ENCODE data around the gene AKT3. TPM values are rescaled to one million over a fixed set of nuclear protein-coding genes. Genes with fewer than 3 reads are reported as not detected.

The AKT3 gene
- total RNA-seq, 2 experiments from 2014 or later, result 33.3 to 34.7 TPM

DNA sequence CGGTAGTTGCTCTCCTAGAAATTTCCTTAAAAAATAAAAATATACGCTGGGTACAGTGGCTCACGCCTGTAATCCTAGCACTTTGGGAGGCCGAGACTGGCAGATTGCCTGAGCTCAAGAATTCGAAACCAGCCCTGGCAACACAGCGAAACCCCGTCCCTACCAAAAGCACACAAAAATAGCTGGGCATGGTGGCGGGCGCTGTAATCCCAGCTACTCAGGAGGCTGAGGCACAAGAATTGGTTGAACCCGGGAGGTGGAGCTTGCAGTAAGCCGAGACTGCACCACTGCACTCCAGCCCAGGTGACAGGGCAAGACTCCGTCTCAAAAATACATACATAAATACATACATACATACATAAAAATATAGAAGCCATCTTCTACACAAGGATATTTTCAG, 262.8 kb downstream of the AKT3 start:
- Mint-ChIP-seq H3K36me3 (peaks cover 62% of the 10 kb centered on the region), H3K27ac (no peak overlapping the region), H3K27me3 (no peaks in the 10 kb centered on the region), H3K4me3 (no peak overlapping the region), H3K4me1 (ENCODE audit: low read depth) (peaks cover 19% of the 10 kb centered on the region), H3K9me3 (peaks cover 49% of the 10 kb centered on the region)
- intact Hi-C loops (cut with micrococcal nuclease), result no loop called here
- DNase-seq, result no peak
- CTCF ChIA-PET, result interaction anchor here (1.7 kb wide), 1 partner anchor 9 kb away, joined by 4 read pairs; no protein-coding TSS in a partner anchor
- POLR2A ChIA-PET, result no interaction called here

DNA sequence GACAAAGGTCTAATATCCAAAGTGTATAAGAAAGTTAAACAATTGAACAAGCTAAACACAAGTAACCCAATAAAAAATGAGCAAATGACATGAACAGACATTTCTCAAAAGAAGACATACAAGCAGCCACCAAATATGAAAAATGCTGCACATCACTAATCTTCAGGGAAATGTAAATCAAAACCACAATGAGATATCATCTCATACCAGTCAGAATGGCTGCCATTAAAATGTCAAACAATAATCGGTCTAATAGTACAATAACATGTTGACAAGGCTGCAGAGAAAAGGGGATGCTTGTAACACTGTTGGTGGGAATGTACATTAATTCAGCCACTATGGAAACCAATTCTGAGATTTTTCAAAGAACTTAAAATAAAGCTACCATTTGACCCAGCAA, 264.1 kb downstream of the AKT3 start:
- H3K4me3 Mint-ChIP-seq, result no peak overlapping the region
- peaks cover 19% of the 10 kb centered on the region for H3K4me1 Mint-ChIP-seq (ENCODE audit: low read depth)
- H3K27ac Mint-ChIP-seq, result no peak overlapping the region
- intact Hi-C loops (cut with micrococcal nuclease), result no loop called here
- peaks cover 62% of the 10 kb centered on the region for H3K36me3 Mint-ChIP-seq
- ChIA-PET CTCF (interaction anchor here (1.1 kb wide), 1 partner anchor 242 kb away, joined by 5 read pairs; no protein-coding TSS in a partner anchor), POLR2A (no interaction called here)
- DNase-seq, result no peak
- H3K27me3 Mint-ChIP-seq, result no peaks in the 10 kb centered on the region
- peaks cover 55% of the 10 kb centered on the region for H3K9me3 Mint-ChIP-seq

DNA sequence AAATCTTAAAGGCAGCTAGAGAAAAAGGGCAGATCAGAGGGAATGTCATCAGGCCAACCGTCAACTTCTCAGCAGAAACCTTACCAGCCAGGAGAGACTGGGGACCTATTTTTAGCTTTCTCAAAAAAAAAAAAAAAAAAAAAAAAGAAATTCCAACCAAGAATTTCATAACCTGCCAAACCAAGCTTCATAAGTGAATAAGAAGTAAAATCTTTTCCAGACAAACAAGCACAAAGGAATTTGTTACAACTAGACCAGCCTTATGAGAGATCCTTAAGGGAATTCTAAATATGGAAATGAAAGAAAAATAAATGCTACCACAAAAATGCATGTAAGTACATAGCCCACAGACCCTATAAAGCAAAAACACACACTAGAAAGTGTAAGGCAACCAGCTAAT, 267.7 kb downstream of the AKT3 start:
- Mint-ChIP-seq H3K4me1 (ENCODE audit: low read depth) (peaks cover 4% of the 10 kb centered on the region), H3K27me3 (no peaks in the 10 kb centered on the region), H3K36me3 (peaks cover 62% of the 10 kb centered on the region), H3K27ac (no peak overlapping the region), H3K4me3 (no peak overlapping the region), H3K9me3 (peaks cover 49% of the 10 kb centered on the region)
- ChIA-PET POLR2A (no interaction called here), CTCF (no interaction called here)
- intact Hi-C loops (cut with micrococcal nuclease), result no loop called here
- DNase-seq, result no peak

DNA sequence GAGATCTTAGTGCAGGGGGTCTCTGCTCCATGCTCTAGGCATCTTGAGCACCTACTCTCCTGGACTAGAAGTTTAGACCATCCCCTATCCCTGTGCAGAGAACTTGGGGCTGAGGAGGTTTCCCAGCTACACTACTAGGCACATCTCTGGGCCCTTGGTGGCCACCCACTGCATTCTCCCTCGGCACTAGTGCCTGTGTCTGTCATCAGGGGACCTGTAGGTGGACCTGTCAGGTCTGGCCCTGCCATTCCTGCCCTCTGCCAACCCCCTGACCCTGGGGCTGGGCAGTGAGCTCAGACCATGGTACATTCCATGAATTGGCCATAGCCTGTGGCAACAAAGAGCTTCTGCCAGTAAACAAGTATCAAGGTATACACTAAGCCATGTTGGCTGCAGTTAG, 269.1 kb downstream of the AKT3 start:
- H3K4me1 Mint-ChIP-seq (ENCODE audit: low read depth), result peaks cover 4% of the 10 kb centered on the region
- peaks cover 66% of the 10 kb centered on the region for H3K36me3 Mint-ChIP-seq
- peaks cover 48% of the 10 kb centered on the region for H3K9me3 Mint-ChIP-seq
- no peak overlapping the region for H3K4me3 Mint-ChIP-seq
- POLR2A ChIA-PET, result no interaction called here
- no peak overlapping the region for H3K27ac Mint-ChIP-seq
- no peaks in the 10 kb centered on the region for H3K27me3 Mint-ChIP-seq
- DNase-seq, result no peak
- intact Hi-C loops (cut with micrococcal nuclease), result no loop called here
- CTCF ChIA-PET, result no interaction called here

DNA sequence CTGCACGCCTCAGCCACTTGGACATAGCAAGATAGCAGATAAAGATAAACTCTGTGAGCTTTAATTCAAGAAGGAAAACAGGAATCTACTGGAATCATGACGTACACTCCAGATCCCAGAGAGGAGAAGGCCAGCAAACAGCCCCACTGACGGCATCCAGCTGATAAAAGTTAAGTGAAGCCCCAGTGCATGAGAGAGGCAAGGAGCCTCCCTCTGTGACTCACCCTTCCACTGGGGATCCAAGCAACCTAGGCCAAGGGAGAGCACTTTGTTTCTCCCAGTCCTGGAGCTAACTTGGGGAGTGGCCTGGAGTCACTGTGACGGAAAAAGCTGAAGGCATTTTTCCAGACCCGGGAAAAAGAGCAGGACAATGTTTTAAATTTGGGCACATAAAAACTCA, 270.0 kb downstream of the AKT3 start:
- intact Hi-C loops (cut with micrococcal nuclease), result no loop called here
- Mint-ChIP-seq H3K4me1 (ENCODE audit: low read depth) (peaks cover 4% of the 10 kb centered on the region), H3K36me3 (peaks cover 59% of the 10 kb centered on the region), H3K9me3 (peaks cover 41% of the 10 kb centered on the region), H3K27me3 (no peaks in the 10 kb centered on the region), H3K27ac (no peak overlapping the region), H3K4me3 (no peak overlapping the region)
- ChIA-PET CTCF (no interaction called here), POLR2A (no interaction called here)
- DNase-seq, result no peak

DNA sequence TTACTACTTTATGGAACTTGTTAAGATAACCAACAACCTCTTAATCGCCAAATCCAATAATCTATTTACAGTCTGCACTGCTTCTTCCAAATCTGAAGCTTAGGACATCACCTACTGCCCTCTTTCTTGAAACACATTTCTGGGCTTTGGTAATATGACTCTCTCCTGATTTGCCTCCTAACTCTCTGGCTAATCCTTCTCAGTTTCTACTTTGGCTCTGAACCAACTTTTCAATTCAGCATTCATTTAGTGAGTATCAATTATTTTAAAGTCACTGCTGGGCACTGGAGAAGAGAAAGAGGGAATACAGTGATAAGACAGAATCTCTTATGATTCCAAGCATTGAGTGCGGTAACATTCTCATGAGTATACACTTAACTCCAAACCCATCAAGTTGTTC, 275.0 kb downstream of the AKT3 start:
- POLR2A ChIA-PET, result no interaction called here
- H3K4me3 Mint-ChIP-seq, result no peak overlapping the region

DNA sequence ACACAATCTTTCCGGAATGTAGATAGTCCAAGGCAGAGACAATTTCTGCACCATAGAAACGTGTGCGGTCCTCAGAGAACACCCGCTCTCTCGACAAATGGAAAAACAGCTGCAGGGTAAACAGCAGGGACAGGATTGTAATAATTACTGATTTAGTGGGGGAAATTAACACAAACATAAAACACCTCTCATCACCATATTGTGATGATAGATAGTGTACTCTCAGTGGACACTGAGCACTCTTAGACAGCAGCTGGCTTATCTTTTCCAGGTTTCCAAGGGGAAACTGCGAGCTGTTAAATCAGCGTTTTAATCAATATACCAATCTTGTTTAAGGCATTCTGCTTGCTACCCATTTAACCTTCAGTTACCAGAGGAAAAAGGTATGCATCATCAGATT, 277.1 kb downstream of the AKT3 start:
- intact Hi-C loops (cut with micrococcal nuclease), result no loop called here
- peaks cover 41% of the 10 kb centered on the region for H3K36me3 Mint-ChIP-seq
- no peak overlapping the region for H3K27ac Mint-ChIP-seq
- CTCF ChIA-PET, result no interaction called here
- no peaks in the 10 kb centered on the region for H3K27me3 Mint-ChIP-seq
- POLR2A ChIA-PET, result no interaction called here
- H3K9me3 Mint-ChIP-seq, result peaks cover 7% of the 10 kb centered on the region
- H3K4me3 Mint-ChIP-seq, result no peak overlapping the region
- H3K4me1 Mint-ChIP-seq (ENCODE audit: low read depth), result no peaks in the 10 kb centered on the region
- no peak for DNase-seq

More for the DNA sequence above, 275.0 kb downstream of the AKT3 start:
- peaks cover 40% of the 10 kb centered on the region for H3K36me3 Mint-ChIP-seq
- no peak for DNase-seq
- CTCF ChIA-PET, result no interaction called here
- no peaks in the 10 kb centered on the region for H3K4me1 Mint-ChIP-seq (ENCODE audit: low read depth)
- H3K27ac Mint-ChIP-seq, result no peak overlapping the region
- intact Hi-C loops (cut with micrococcal nuclease), result no loop called here
- peaks cover 10% of the 10 kb centered on the region for H3K9me3 Mint-ChIP-seq
- H3K27me3 Mint-ChIP-seq, result no peaks in the 10 kb centered on the region

DNA sequence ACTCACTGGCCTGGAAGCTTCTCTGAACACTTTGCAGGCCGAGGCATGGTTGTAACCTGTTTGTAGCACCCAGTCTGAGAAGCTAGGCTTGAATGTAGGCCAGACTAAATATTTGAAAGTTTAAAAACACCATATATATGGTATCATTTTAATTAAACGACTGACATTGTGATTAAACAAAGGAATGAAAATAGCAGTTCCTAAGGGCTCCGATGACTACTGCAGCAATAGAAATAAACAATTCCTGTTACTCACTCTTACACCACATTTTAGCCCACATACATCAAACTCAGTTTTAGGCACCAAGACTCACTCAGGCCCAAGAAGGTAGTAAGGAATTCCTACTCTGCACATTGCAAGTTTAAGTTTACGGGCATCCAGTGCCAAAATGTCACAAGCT, 281.2 kb downstream of the AKT3 start:
- CTCF ChIA-PET, result no interaction called here
- H3K27ac Mint-ChIP-seq, result no peak overlapping the region
- H3K9me3 Mint-ChIP-seq, result no peaks in the 10 kb centered on the region
- H3K27me3 Mint-ChIP-seq, result no peaks in the 10 kb centered on the region
- H3K4me3 Mint-ChIP-seq, result no peak overlapping the region
- H3K36me3 Mint-ChIP-seq, result peaks cover 40% of the 10 kb centered on the region
- H3K4me1 Mint-ChIP-seq (ENCODE audit: low read depth), result no peaks in the 10 kb centered on the region
- intact Hi-C loops (cut with micrococcal nuclease), result no loop called here
- DNase-seq, result no peak
- POLR2A ChIA-PET, result no interaction called here

DNA sequence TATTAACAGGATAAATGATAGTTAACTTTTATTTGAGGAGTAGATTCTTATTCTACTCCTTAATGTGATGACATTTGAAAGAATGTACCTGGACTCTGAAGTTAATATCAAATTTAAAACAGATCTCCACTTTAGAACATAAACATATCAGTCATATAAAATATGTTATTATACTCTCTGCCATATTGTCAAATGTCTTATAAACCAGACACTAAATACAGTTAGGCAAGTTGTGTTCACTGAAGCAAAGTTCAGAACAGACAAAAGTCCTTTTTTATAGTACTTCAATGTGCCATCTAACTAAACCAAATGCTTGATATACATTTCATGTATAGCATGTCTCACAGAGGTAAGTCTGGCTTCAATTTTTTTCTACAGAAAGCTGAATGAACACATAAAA, 285.2 kb downstream of the AKT3 start:
- POLR2A ChIA-PET, result no interaction called here
- peaks cover 45% of the 10 kb centered on the region for H3K36me3 Mint-ChIP-seq
- H3K9me3 Mint-ChIP-seq, result peaks cover 5% of the 10 kb centered on the region
- no peak overlapping the region for H3K4me3 Mint-ChIP-seq
- DNase-seq, result no peak
- CTCF ChIA-PET, result no interaction called here
- H3K27ac Mint-ChIP-seq, result no peak overlapping the region
- intact Hi-C loops (cut with micrococcal nuclease), result no loop called here
- H3K4me1 Mint-ChIP-seq (ENCODE audit: low read depth), result no peaks in the 10 kb centered on the region
- no peaks in the 10 kb centered on the region for H3K27me3 Mint-ChIP-seq

DNA sequence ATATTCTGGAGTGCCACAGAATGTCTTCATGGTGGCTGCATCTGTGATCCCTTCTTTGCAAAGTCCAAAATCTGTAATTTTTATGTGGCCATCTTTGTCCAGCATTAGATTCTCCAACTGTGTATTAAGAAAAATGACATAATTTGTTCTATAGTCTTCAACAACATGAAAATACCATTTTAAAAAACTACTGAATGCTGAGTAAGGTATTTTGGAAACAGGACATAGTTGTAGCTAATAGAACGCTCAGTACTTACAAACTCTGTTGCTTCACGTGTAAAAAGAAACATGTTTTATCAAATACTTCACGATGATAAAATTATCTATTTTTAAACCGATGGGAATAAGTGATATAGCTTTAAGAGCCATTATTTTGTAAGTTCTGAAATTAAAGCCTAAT, 286.3 kb downstream of the AKT3 start:
- no peak for DNase-seq
- Mint-ChIP-seq H3K27ac (no peak overlapping the region), H3K36me3 (peaks cover 41% of the 10 kb centered on the region), H3K9me3 (peaks cover 5% of the 10 kb centered on the region), H3K27me3 (no peaks in the 10 kb centered on the region), H3K4me3 (no peak overlapping the region), H3K4me1 (ENCODE audit: low read depth) (no peaks in the 10 kb centered on the region)
- ChIA-PET CTCF (no interaction called here), POLR2A (no interaction called here)
- intact Hi-C loops (cut with micrococcal nuclease), result no loop called here

DNA sequence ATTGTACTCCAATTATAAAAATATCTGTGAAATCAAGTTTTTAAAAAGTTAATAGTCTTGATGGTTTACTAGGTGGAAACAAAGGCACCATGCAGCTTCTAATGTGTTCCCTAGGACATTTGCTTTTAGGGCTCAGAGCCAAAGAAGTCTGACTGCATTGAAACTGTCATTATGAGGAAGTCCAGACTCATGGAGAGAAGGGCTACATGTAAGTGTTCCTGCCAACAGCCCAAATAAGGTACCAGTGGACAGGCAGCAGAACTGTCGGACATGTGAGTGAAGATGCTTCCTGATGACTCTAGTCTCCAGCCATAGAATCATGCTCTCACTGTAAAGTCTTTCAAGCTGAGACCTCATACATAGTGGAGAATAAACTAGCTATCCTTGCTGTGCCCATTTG, 287.6 kb downstream of the AKT3 start:
- ChIA-PET POLR2A (no interaction called here), CTCF (no interaction called here)
- Mint-ChIP-seq H3K4me1 (ENCODE audit: low read depth) (no peaks in the 10 kb centered on the region), H3K36me3 (peaks cover 30% of the 10 kb centered on the region), H3K27ac (no peak overlapping the region), H3K27me3 (no peaks in the 10 kb centered on the region), H3K4me3 (no peak overlapping the region), H3K9me3 (peaks cover 5% of the 10 kb centered on the region)
- intact Hi-C loops (cut with micrococcal nuclease), result no loop called here
- no peak for DNase-seq

DNA sequence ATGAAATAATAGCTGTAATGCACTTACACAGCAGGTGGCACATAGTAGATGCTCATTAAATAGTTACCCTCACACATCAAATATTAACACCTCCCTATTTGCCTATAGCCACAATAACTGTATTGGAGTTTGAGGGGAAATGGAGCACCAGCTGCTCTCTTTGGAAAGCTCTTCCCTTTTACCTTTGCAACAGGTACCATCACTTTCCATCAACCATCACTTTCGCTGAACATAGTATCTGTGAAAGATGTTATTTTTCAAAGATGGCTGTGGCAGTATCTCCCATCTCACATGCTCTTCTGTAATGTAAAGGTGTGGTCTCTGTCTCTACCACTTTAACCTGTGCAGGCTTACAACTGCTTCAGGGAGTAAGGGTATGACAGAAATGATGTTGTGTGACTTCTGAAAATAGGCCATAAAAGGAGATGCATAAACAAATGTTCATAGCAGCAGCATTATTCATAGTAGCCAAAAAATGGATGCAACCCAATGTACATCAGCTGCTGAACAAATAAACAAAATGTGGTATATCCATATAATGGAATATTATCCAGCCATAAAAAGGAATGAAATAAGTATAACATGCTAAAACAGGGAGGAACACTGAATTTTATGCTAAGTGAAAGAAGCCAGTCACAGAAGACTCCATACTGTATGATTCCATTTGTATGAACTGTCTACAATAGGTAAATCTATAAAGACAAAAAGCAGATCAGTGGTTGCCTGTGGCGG, 288.3 kb downstream of the AKT3 start:
- no peak for DNase-seq
- Mint-ChIP-seq H3K36me3 (peaks cover 30% of the 10 kb centered on the region), H3K9me3 (peaks cover 5% of the 10 kb centered on the region), H3K4me1 (ENCODE audit: low read depth) (no peaks in the 10 kb centered on the region), H3K27ac (no peak overlapping the region), H3K27me3 (no peaks in the 10 kb centered on the region), H3K4me3 (no peak overlapping the region)
- POLR2A ChIA-PET, result no interaction called here
- intact Hi-C loops (cut with micrococcal nuclease), result no loop called here
- CTCF ChIA-PET, result no interaction called here

DNA sequence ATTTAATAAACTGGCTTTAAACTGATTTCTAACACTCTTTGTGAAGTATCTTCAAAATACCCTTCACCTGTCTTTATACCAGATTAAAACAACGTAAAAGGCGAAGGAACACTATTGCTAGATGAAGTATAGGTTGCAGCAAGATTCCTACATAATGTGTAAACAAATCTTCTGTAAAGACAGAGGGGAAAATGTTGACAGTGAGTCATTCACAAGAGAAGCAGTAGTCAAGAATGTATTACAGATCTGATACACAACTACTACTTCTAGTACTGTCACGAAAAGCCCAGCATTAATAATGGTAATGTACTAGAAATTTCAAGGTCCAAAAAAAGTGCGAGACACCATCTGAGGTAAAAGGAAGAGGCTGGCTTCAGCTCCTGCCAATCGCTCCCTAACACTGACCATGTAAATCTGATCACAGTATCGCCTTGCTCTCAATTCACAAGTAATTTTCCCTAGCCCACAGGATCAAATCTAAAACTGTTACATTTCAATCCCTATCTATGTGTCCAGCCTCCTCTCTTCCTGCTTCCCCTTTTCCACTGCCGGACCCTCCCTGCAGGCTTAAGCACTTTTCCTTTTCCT, 290.4 kb downstream of the AKT3 start:
- intact Hi-C loops (cut with micrococcal nuclease), result no loop called here
- Mint-ChIP-seq H3K36me3 (peaks cover 22% of the 10 kb centered on the region), H3K27me3 (no peaks in the 10 kb centered on the region), H3K9me3 (peaks cover 5% of the 10 kb centered on the region), H3K4me1 (ENCODE audit: low read depth) (no peaks in the 10 kb centered on the region), H3K4me3 (no peak overlapping the region), H3K27ac (no peak overlapping the region)
- ChIA-PET CTCF (no interaction called here), POLR2A (no interaction called here)
- no peak for DNase-seq
